T-helper 1 cell treated with Interleukin-12 subunit alpha and Interleukin-12 subunit beta and Interleukin-4 antibody, amounts not matched to agents 30 μg/mL and 1 μg/mL, for 36 hours (primary cell): ENCODE results near the gene AK8.

Experiments
- H3K27ac Mint-ChIP-seq: one replicate; pipeline ENCODE4 v1.8.0; 2021; ENCODE audit warnings: mild to moderate bottlenecking, mixed read lengths
- H3K27me3 Mint-ChIP-seq: one replicate; pipeline ENCODE4 v1.8.0; 2021; ENCODE audit warnings: low read depth, mixed read lengths
- H3K36me3 Mint-ChIP-seq: one replicate; pipeline ENCODE4 v1.8.0; 2021; ENCODE audit warnings: low read depth, mixed read lengths
- H3K4me1 Mint-ChIP-seq: one replicate; pipeline ENCODE4 v1.8.0; 2021; ENCODE audit warnings: low read depth, mixed read lengths
- H3K4me3 Mint-ChIP-seq: one replicate; pipeline ENCODE4 v1.8.0; 2021; ENCODE audit warnings: mild to moderate bottlenecking, moderate library complexity, mixed read lengths
- H3K9me3 Mint-ChIP-seq: one replicate; pipeline ENCODE4 v1.8.0; 2021; ENCODE audit warnings: mixed read lengths

Gene AK8

GRCh38 chr9:132740526-132741309 is 137.4 kb downstream of the AK8 start:
- no peaks in the 10 kb centered on the region for H3K4me1 Mint-ChIP-seq
- H3K27ac Mint-ChIP-seq: no peak overlapping the region
- H3K4me3 Mint-ChIP-seq: no peak overlapping the region
- H3K36me3 Mint-ChIP-seq: no peaks in the 10 kb centered on the region
- no peaks in the 10 kb centered on the region for H3K9me3 Mint-ChIP-seq
- H3K27me3 Mint-ChIP-seq: peaks cover 39% of the 10 kb centered on the region

DNA sequence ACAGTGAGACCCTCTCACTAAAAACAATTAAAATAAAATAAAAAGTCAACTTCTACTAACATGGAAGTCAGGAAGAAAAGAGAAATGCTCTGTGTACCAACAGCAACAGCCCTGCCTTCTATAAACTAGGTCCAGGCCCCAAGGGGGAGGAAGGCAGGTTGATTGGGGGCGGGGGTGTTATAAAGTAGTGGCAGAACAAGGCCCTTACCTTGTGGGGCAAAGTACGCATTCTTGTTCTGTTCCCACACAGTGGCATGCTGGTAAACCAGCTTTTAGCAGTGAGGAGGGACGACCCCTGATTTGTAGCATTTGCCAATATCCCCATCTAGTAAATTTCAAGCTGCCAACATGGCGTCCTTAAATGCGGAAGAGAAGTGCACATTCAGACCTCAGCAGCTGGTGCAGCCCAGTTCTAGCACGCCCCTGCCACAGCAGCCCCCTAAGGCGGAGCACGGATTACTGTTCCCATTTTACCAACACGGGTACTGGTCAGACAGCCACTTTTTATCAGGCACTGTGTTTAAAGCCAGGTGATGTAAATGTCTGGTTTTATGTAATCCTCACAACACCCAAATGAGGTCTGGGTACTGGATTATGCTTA is 138.3 kb downstream of the AK8 start:
- H3K4me1 Mint-ChIP-seq: no peaks in the 10 kb centered on the region
- H3K27me3 Mint-ChIP-seq: peaks cover 30% of the 10 kb centered on the region

GRCh38 chr9:132733260-132733815 is 144.7 kb downstream of the AK8 start:
- Mint-ChIP-seq H3K27me3 (peaks cover 3% of the 10 kb centered on the region), H3K36me3 (no peaks in the 10 kb centered on the region), H3K27ac (no peak overlapping the region), H3K4me3 (no peak overlapping the region), H3K4me1 (no peaks in the 10 kb centered on the region), H3K9me3 (no peaks in the 10 kb centered on the region)

More for the DNA sequence above, 138.3 kb downstream of the AK8 start:
- Mint-ChIP-seq H3K9me3 (no peaks in the 10 kb centered on the region), H3K36me3 (no peaks in the 10 kb centered on the region), H3K4me3 (no peak overlapping the region), H3K27ac (no peak overlapping the region)

DNA sequence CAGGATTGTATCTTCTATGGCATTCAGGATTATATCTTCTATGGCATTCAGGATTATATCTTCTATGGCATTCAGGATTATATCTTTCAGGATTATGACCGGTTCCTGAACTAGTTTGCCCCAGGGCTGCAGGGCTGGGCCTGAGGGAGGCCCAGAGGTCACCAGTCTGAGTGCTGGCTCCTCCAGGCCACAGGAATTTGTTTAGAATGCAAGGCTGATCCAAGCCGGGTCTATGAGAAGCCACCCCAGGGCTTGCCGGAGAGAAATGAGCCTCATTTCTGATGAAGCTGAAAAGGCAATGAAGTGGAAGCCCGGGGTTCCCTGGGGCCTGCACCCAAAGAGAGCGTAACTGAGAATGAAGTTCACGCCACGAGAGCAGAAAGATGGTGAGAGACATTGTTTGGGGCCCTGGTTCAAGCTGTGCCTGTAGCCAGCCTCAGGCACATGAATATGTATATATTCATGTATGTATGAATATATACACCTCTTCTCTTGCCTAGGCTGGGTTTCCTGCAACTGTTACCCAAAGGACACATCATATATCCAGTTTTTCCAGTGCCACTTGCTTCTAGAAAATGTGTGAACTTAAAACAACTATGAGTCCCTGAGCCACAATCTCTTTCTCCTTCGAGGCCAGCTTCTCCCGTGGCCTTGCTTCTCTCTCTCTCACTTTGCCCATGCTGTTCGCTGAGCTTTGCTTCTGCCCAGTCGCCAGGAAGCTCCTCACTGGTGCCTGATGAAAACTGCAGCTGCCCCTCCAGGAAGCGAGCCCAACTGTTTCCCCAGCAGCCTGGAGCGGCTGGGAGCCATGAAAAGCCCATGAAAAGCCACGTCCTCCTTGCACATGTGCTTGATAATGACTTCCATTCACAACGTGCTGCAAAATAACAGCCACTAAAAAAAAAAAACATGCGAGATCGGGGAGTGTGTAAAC is 145.5 kb downstream of the AK8 start:
- H3K4me3 Mint-ChIP-seq: no peak overlapping the region
- no peaks in the 10 kb centered on the region for H3K9me3 Mint-ChIP-seq
- H3K27me3 Mint-ChIP-seq: peaks cover 3% of the 10 kb centered on the region
- H3K4me1 Mint-ChIP-seq: no peaks in the 10 kb centered on the region
- no peaks in the 10 kb centered on the region for H3K36me3 Mint-ChIP-seq
- H3K27ac Mint-ChIP-seq: no peak overlapping the region

GRCh38 chr9:132731230-132731629 is 146.9 kb downstream of the AK8 start:
- no peaks in the 10 kb centered on the region for H3K4me1 Mint-ChIP-seq
- H3K9me3 Mint-ChIP-seq: no peaks in the 10 kb centered on the region
- H3K4me3 Mint-ChIP-seq: no peak overlapping the region
- peaks cover 3% of the 10 kb centered on the region for H3K27me3 Mint-ChIP-seq
- H3K36me3 Mint-ChIP-seq: no peaks in the 10 kb centered on the region
- no peak overlapping the region for H3K27ac Mint-ChIP-seq

GRCh38 chr9:132730054-132731033 is 147.7 kb downstream of the AK8 start:
- H3K27ac Mint-ChIP-seq: no peak overlapping the region
- peaks cover 3% of the 10 kb centered on the region for H3K27me3 Mint-ChIP-seq
- H3K36me3 Mint-ChIP-seq: no peaks in the 10 kb centered on the region
- H3K4me1 Mint-ChIP-seq: no peaks in the 10 kb centered on the region
- H3K4me3 Mint-ChIP-seq: no peak overlapping the region
- no peaks in the 10 kb centered on the region for H3K9me3 Mint-ChIP-seq

GRCh38 chr9:132729235-132729890 is 148.7 kb downstream of the AK8 start:
- Mint-ChIP-seq H3K4me3 (no peak overlapping the region), H3K9me3 (no peaks in the 10 kb centered on the region), H3K36me3 (no peaks in the 10 kb centered on the region), H3K4me1 (no peaks in the 10 kb centered on the region), H3K27ac (no peak overlapping the region), H3K27me3 (peaks cover 3% of the 10 kb centered on the region)

DNA sequence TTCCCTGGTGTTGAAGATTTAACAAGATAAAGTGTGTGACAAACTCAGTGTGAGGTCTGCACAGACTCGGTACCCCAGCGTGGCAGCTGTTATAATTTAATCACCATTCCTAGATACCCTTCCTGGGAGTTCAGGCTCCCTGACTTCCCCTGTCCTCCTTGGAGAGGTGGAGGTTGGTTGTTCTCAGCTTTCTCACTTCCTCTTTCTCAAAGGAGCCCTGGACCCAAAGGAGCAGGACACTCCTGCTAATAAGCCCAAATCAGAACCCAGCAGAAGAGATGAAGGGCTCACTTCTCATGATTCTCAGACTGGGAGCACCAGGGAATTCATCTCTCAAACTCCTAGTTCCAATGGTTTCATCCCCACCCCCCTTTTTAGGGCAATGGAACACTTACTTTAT is 149.6 kb downstream of the AK8 start:
- H3K27me3 Mint-ChIP-seq: peaks cover 3% of the 10 kb centered on the region
- H3K4me3 Mint-ChIP-seq: no peak overlapping the region
- H3K9me3 Mint-ChIP-seq: no peaks in the 10 kb centered on the region
- H3K27ac Mint-ChIP-seq: no peak overlapping the region
- no peaks in the 10 kb centered on the region for H3K36me3 Mint-ChIP-seq
- H3K4me1 Mint-ChIP-seq: no peaks in the 10 kb centered on the region

DNA sequence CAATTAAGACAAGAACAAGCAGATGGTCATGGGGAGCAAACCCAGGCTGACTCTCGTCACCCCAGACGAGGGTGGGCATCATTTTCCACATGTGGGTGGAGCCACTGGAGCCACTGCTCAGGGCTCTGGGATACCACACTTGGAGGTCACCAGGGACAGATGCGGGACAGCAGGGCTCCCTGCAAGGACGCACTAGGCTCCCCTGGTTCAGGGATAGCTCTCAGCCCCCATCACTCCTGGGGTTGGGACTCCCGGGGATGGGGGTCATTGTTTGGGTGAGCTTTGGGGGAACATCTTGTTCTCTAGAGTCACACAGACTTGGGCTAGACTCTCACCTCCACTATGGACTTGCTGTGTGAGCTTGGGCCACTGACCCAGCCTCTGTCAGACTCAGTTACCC is 150.0 kb downstream of the AK8 start:
- H3K27me3 Mint-ChIP-seq: peaks cover 3% of the 10 kb centered on the region
- H3K4me1 Mint-ChIP-seq: no peaks in the 10 kb centered on the region

GRCh38 chr9:132726576-132727130 is 151.4 kb downstream of the AK8 start:
- no peaks in the 10 kb centered on the region for H3K36me3 Mint-ChIP-seq
- H3K9me3 Mint-ChIP-seq: no peaks in the 10 kb centered on the region
- H3K4me3 Mint-ChIP-seq: no peak overlapping the region
- H3K27ac Mint-ChIP-seq: no peak overlapping the region
- no peaks in the 10 kb centered on the region for H3K27me3 Mint-ChIP-seq
- no peaks in the 10 kb centered on the region for H3K4me1 Mint-ChIP-seq

More for the DNA sequence above, 150.0 kb downstream of the AK8 start:
- no peak overlapping the region for H3K27ac Mint-ChIP-seq
- no peak overlapping the region for H3K4me3 Mint-ChIP-seq
- H3K9me3 Mint-ChIP-seq: no peaks in the 10 kb centered on the region
- H3K36me3 Mint-ChIP-seq: no peaks in the 10 kb centered on the region

- no peaks in the 10 kb centered on the region for H3K36me3 Mint-ChIP-seq
- no peak overlapping the region for H3K27ac Mint-ChIP-seq
- no peaks in the 10 kb centered on the region for H3K4me1 Mint-ChIP-seq
- no peaks in the 10 kb centered on the region for H3K9me3 Mint-ChIP-seq
- no peaks in the 10 kb centered on the region for H3K27me3 Mint-ChIP-seq
- no peak overlapping the region for H3K4me3 Mint-ChIP-seq
Observed at GRCh38 chr9:132725306-132725705, 152.8 kb downstream of the AK8 start.

- no peaks in the 10 kb centered on the region for H3K9me3 Mint-ChIP-seq
- H3K4me1 Mint-ChIP-seq: no peaks in the 10 kb centered on the region
- no peak overlapping the region for H3K27ac Mint-ChIP-seq
- no peak overlapping the region for H3K4me3 Mint-ChIP-seq
- peaks cover 10% of the 10 kb centered on the region for H3K27me3 Mint-ChIP-seq
- H3K36me3 Mint-ChIP-seq: no peaks in the 10 kb centered on the region
Observed at GRCh38 chr9:132723809-132724208, 154.3 kb downstream of the AK8 start.

DNA sequence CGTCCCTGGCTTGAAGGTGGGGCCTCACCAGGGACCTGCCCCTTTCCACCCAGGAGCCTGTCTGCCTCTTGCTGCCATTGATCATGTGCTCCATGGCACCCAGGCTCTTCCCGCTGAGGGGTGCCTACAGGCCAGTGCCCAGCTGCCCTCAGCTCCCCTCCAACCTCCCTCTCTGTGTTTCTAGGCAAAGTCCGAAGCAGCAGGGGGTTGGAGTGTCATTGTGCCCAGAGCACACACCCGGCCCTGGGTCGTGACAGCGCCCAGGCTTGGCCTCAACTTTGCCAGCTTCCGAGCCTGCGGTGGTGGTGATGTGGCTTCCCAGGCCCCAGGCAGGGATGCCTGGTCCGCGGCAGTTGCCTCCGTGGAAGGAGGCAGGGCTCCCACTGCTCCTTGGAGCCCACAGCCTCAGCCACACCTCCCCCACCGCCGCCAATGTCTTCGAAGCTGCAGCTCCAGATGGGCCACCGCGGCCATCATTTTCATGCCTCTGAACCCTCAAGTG is 155.5 kb downstream of the AK8 start:
- Mint-ChIP-seq H3K4me3 (no peak overlapping the region), H3K4me1 (no peaks in the 10 kb centered on the region), H3K27me3 (peaks cover 21% of the 10 kb centered on the region), H3K27ac (no peak overlapping the region), H3K9me3 (no peaks in the 10 kb centered on the region), H3K36me3 (no peaks in the 10 kb centered on the region)
